Measurements from ENCODE around the gene RAB38.

The RAB38 gene

GRCh38 chr11:88169881-88170280, 5.4 kb downstream of the RAB38 start:
- no peak for DNase-seq (ENCODE audit: low spot score)

GRCh38 chr11:88169471-88169870, 5.8 kb downstream of the RAB38 start:
- no peak for DNase-seq (ENCODE audit: low spot score)

- DNase-seq (ENCODE audit: low spot score) = no peak
These were observed 7.4 kb downstream of the RAB38 start for GRCh38 chr11:88167853-88168252.

GRCh38 chr11:88164806-88165585, 10.2 kb downstream of the RAB38 start:
- no peak for DNase-seq (ENCODE audit: low spot score)

- DNase-seq (ENCODE audit: low spot score) = no peak
These were observed 10.9 kb downstream of the RAB38 start for GRCh38 chr11:88164320-88164719.

- no peak for DNase-seq (ENCODE audit: low spot score)
These were observed 17.2 kb downstream of the RAB38 start for GRCh38 chr11:88158081-88158480.

- no peak for DNase-seq (ENCODE audit: low spot score)
These were observed 17.9 kb downstream of the RAB38 start for GRCh38 chr11:88157370-88157769.

GRCh38 chr11:88152381-88152780, 22.9 kb downstream of the RAB38 start:
- no peak for DNase-seq (ENCODE audit: low spot score)

- no peak for DNase-seq (ENCODE audit: low spot score)
These were observed 23.5 kb downstream of the RAB38 start for GRCh38 chr11:88151709-88152265.

GRCh38 chr11:88146106-88146505, 29.1 kb downstream of the RAB38 start:
- DNase-seq (ENCODE audit: low spot score) = no peak

GRCh38 chr11:88139865-88140264, 35.4 kb downstream of the RAB38 start:
- DNase-seq (ENCODE audit: low spot score) = no peak

- DNase-seq (ENCODE audit: low spot score) = no peak
These were observed 43.3 kb downstream of the RAB38 start for GRCh38 chr11:88131764-88132470.

GRCh38 chr11:88122956-88123355, 52.3 kb downstream of the RAB38 start:
- DNase-seq (ENCODE audit: low spot score) = no peak

- DNase-seq (ENCODE audit: low spot score) = no peak
These were observed 55.7 kb downstream of the RAB38 start for GRCh38 chr11:88119561-88119960.

- DNase-seq (ENCODE audit: low spot score) = no peak
These were observed 57.9 kb downstream of the RAB38 start for GRCh38 chr11:88117281-88117858.

GRCh38 chr11:88115828-88116755, 59.2 kb downstream of the RAB38 start:
- DNase-seq (ENCODE audit: low spot score) = no peak

- no peak for DNase-seq (ENCODE audit: low spot score)
These were observed 60.7 kb downstream of the RAB38 start for GRCh38 chr11:88114486-88115045.

- no peak for DNase-seq (ENCODE audit: low spot score)
These were observed 68.6 kb downstream of the RAB38 start for GRCh38 chr11:88106666-88107065.

GRCh38 chr11:88105951-88106350, 69.3 kb downstream of the RAB38 start:
- DNase-seq (ENCODE audit: low spot score) = no peak

- DNase-seq (ENCODE audit: low spot score) = no peak
These were observed 69.7 kb downstream of the RAB38 start for GRCh38 chr11:88105526-88105925.

- no peak for DNase-seq (ENCODE audit: low spot score)
These were observed 70.8 kb downstream of the RAB38 start for GRCh38 chr11:88104408-88104807.
